ENCODE data around the gene BLID.

BLID gene

GRCh38 chr11:122153746-122154145 lies 37.7 kb upstream of the BLID start:
- no peaks in the 10 kb centered on the region for H3K36me3 ChIP-seq (ENCODE audit: low read length)
- H3K4me3 ChIP-seq (ENCODE audit: insufficient read depth, low read length, poor library complexity, severe bottlenecking), result no peak overlapping the region
- H3F3A ChIP-seq (ENCODE audit: insufficient read depth), result no peaks in the 10 kb centered on the region

GRCh38 chr11:122150216-122151124 lies 34.5 kb upstream of the BLID start:
- H3K79me2 ChIP-seq (ENCODE audit: insufficient read depth, low read length), result no peaks in the 10 kb centered on the region
- H3F3A ChIP-seq (ENCODE audit: insufficient read depth), result no peaks in the 10 kb centered on the region
- no peaks in the 10 kb centered on the region for H3K9me2 ChIP-seq (replicated peaks; ENCODE audit: insufficient read depth, low read length)
- H2AFZ ChIP-seq (ENCODE audit: low read depth, low read length, severe bottlenecking), result no peak overlapping the region
- no peaks in the 10 kb centered on the region for H4K20me1 ChIP-seq (ENCODE audit: low read depth, low read length)
- H3K4me2 ChIP-seq (ENCODE audit: low read depth, low read length, poor library complexity, severe bottlenecking), result no peak overlapping the region
- TF ChIP-seq CTCF (IDR thresholded peaks at IDR 0.05; ENCODE audit: insufficient read depth, low read length, poor library complexity, severe bottlenecking) (no peak), EZH2phosphoT487 (conservative IDR thresholded peaks at IDR 0.05; ENCODE audit: low read length) (no peak)
- H3K9ac ChIP-seq (ENCODE audit: low read length), result no peak overlapping the region
- H3K27ac ChIP-seq (ENCODE audit: low read depth, low read length), result no peak overlapping the region
- no peak overlapping the region for H3K4me3 ChIP-seq (ENCODE audit: insufficient read depth, low read length, poor library complexity, severe bottlenecking)
- H3K9me3 ChIP-seq (ENCODE audit: insufficient read depth, low read length), result no peaks in the 10 kb centered on the region
- no peaks in the 10 kb centered on the region for H3K27me3 ChIP-seq (ENCODE audit: low read length)
- no peaks in the 10 kb centered on the region for H3K36me3 ChIP-seq (ENCODE audit: low read length)

More at GRCh38 chr11:122153746-122154145, 37.7 kb upstream of the BLID start:
- Histone ChIP-seq H4K20me1 (ENCODE audit: low read depth, low read length) (no peaks in the 10 kb centered on the region), H2AFZ (ENCODE audit: low read depth, low read length, severe bottlenecking) (no peak overlapping the region), H3K9me2 (replicated peaks; ENCODE audit: insufficient read depth, low read length) (no peaks in the 10 kb centered on the region), H3K4me2 (ENCODE audit: low read depth, low read length, poor library complexity, severe bottlenecking) (no peak overlapping the region), H3K9me3 (ENCODE audit: insufficient read depth, low read length) (no peaks in the 10 kb centered on the region), H3K27ac (ENCODE audit: low read depth, low read length) (no peak overlapping the region), H3K27me3 (ENCODE audit: low read length) (no peaks in the 10 kb centered on the region), H3K9ac (ENCODE audit: low read length) (no peak overlapping the region), H3K79me2 (ENCODE audit: insufficient read depth, low read length) (no peaks in the 10 kb centered on the region)
- TF ChIP-seq CTCF (IDR thresholded peaks at IDR 0.05; ENCODE audit: insufficient read depth, low read length, poor library complexity, severe bottlenecking) (no peak), EZH2phosphoT487 (conservative IDR thresholded peaks at IDR 0.05; ENCODE audit: low read length) (no peak)

GRCh38 chr11:122149202-122149601 lies 33.2 kb upstream of the BLID start:
- no peak overlapping the region for H3K9ac ChIP-seq (ENCODE audit: low read length)
- H3K4me2 ChIP-seq (ENCODE audit: low read depth, low read length, poor library complexity, severe bottlenecking), result no peak overlapping the region
- H3K4me3 ChIP-seq (ENCODE audit: insufficient read depth, low read length, poor library complexity, severe bottlenecking), result no peak overlapping the region
- H3K79me2 ChIP-seq (ENCODE audit: insufficient read depth, low read length), result no peaks in the 10 kb centered on the region
- no peaks in the 10 kb centered on the region for H3K27me3 ChIP-seq (ENCODE audit: low read length)
- TF ChIP-seq CTCF (IDR thresholded peaks at IDR 0.05; ENCODE audit: insufficient read depth, low read length, poor library complexity, severe bottlenecking) (no peak), EZH2phosphoT487 (conservative IDR thresholded peaks at IDR 0.05; ENCODE audit: low read length) (no peak)
- H4K20me1 ChIP-seq (ENCODE audit: low read depth, low read length), result no peaks in the 10 kb centered on the region
- H2AFZ ChIP-seq (ENCODE audit: low read depth, low read length, severe bottlenecking), result no peak overlapping the region
- no peaks in the 10 kb centered on the region for H3K9me3 ChIP-seq (ENCODE audit: insufficient read depth, low read length)
- no peaks in the 10 kb centered on the region for H3F3A ChIP-seq (ENCODE audit: insufficient read depth)
- no peak overlapping the region for H3K27ac ChIP-seq (ENCODE audit: low read depth, low read length)
- H3K9me2 ChIP-seq (replicated peaks; ENCODE audit: insufficient read depth, low read length), result no peaks in the 10 kb centered on the region
- no peaks in the 10 kb centered on the region for H3K36me3 ChIP-seq (ENCODE audit: low read length)
